Iris pigment epithelial cell (primary cell): ENCODE results near the gene OR6Y1.

Source experiments
- DNase-seq: peaks from one replicate; pipeline ENCODE4 v3.0.0-alpha.2; 2011; ENCODE audit warnings: low read depth

Gene OR6Y1

DNA sequence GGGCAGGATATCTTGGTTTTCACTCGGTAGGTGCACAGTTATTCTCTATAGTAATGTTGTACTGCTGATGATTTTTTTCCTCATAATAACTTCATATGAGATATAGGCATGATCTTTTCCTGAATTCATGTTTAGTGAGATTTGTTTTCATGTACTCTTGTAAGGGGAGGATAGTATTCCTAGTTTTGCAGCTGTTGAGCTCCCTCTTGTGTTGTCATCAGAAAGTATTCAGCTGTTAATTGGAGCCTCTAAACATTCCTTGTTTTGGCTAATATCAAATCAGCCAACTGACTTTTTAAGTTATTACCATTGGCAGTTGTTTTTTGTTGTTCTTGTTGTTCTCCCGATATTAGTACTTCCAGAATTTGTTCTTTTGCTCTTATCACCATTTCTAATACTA is 57.8 kb downstream of the OR6Y1 start:
- peak; percentile 2 for DNase-seq

DNA sequence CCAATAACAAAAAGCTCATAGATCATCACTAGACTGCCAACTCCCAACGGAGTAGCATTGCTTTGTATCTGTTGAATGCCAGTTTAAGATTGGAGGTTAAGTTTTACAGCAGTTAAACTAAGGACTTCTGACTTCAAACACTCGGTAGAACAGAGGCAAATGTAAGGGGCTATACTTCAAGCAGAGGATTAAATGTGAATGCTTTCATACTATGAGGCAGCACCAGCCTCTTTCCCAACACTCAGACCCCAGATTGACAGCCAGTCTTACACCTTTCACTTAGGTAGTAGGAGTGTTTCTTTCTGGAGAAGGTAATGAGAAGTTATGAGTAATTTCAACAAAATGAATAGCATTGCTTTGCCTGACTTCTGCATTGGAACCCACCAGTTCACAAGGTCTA is 59.4 kb downstream of the OR6Y1 start:
- DNase-seq: no peak
